Osteoblast (primary cell): Measurements from ENCODE around the gene TMEM209. TPM values are rescaled to one million over a fixed set of nuclear protein-coding genes. Genes with fewer than 3 reads are reported as not detected.

ENCODE experiments used
- DNase-seq: peaks from one replicate; pipeline ENCODE4 v3.0.0; 2011; ENCODE audit warnings: low spot score, mixed read lengths; ENCODE audit not compliant: insufficient read length; ENCODE audit errors: missing footprints
- H2AFZ ChIP-seq: 2 replicates; pipeline ENCODE4 v1.6.0; 2011; ENCODE audit warnings: mild to moderate bottlenecking, low read length
- H3K27ac ChIP-seq: 2 replicates; pipeline ENCODE4 v1.5.1; 2011; ENCODE audit warnings: mild to moderate bottlenecking, low read depth, low read length, moderate library complexity
- H3K27me3 ChIP-seq: 2 replicates; pipeline ENCODE4 v1.6.0; 2012; ENCODE audit warnings: mild to moderate bottlenecking, control low read depth, inconsistent platforms, low read length, moderate library complexity; ENCODE audit not compliant: insufficient read depth
- H3K36me3 ChIP-seq: 2 replicates; pipeline ENCODE4 v1.5.1; 2011; ENCODE audit warnings: mild to moderate bottlenecking, low read length, control low read depth, moderate library complexity; ENCODE audit not compliant: insufficient read depth
- H3K4me1 ChIP-seq: 2 replicates; pipeline ENCODE4 v1.5.1; 2011; ENCODE audit warnings: mild to moderate bottlenecking, low read length, control low read depth, moderate library complexity; ENCODE audit not compliant: insufficient read depth
- H3K4me2 ChIP-seq: 2 replicates; pipeline ENCODE4 v1.6.0; 2011; ENCODE audit warnings: mild to moderate bottlenecking, low read length; ENCODE audit not compliant: insufficient read depth
- H3K4me3 ChIP-seq: fragments of 200-600 bp; sonication (generic); 3 replicates; pipeline ENCODE4 v1.5.1; 2012; ENCODE audit warnings: mild to moderate bottlenecking, low read length, inconsistent platforms; ENCODE audit not compliant: insufficient read depth
- H3K79me2 ChIP-seq: 2 replicates; pipeline ENCODE4 v1.6.0; 2012; ENCODE audit warnings: mild to moderate bottlenecking, low read length, control low read depth, inconsistent platforms; ENCODE audit not compliant: insufficient read depth
- H3K9me3 ChIP-seq: 2 replicates; pipeline ENCODE4 v1.5.1; 2011; ENCODE audit warnings: low read depth, low read length, control low read depth
- H4K20me1 ChIP-seq: 2 replicates; pipeline ENCODE4 v1.6.0; 2012; ENCODE audit warnings: mild to moderate bottlenecking, low read length, control low read depth; ENCODE audit not compliant: insufficient read depth
- total RNA-seq: library from RNA; depleted of rRNA; stranded (reverse); fragments of >200 nt; gene quantifications from 2 replicates; pipeline ENCODE4 v1.2.3, GENCODE V29; 2012
- TF ChIP-seq, protein P1 (sequence below): IDR thresholded peaks from 2 replicates; pipeline ENCODE4 v1.5.1; 2011; ENCODE audit warnings: mild to moderate bottlenecking, low read depth, low read length, moderate library complexity; ENCODE audit errors: extremely low read depth

The TMEM209 gene
- total RNA-seq, 1 donor, result 19.9 TPM

DNA sequence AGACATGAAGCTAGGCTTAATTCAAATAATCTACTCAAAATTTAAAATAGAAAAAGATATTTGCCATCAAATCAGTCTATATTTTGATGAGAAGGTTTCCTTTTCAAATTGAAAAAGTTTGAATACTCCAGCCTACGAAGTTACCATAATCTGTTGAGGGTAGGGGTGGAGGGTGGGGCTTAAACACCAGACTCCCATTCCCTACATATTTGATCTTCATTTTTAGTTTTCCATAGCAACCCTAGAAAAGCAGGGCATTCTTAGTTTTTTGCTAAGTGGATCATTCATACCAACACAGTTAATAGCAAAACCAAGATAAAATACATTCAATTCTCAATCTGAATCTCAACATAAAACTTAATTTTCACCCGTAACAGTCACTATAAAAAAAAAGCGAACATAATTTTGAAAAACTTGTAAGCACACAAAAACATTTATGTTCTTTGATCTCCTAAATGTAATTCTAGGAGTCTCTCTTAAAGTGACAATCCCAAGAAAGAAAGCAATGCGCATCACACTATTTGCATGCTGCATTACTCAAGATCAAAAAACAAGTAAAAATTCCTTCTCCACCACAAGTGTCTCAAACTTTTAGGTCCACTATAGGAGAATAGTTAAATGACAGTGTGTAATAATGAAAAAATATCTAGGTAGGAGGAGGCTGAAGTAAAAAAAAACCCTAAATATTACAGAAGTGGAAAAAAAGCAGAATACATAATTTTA is 30.8 kb downstream of the TMEM209 start:
- no peak overlapping the region for H2AFZ ChIP-seq
- no peaks in the 10 kb centered on the region for H4K20me1 ChIP-seq
- H3K27ac ChIP-seq, result no peak overlapping the region
- H3K79me2 ChIP-seq, result no peaks in the 10 kb centered on the region
- no peak overlapping the region for H3K4me2 ChIP-seq
- no peaks in the 10 kb centered on the region for H3K4me1 ChIP-seq
- no peak overlapping the region for H3K4me3 ChIP-seq
- H3K27me3 ChIP-seq, result no peaks in the 10 kb centered on the region
- TF ChIP-seq, protein P1, sequence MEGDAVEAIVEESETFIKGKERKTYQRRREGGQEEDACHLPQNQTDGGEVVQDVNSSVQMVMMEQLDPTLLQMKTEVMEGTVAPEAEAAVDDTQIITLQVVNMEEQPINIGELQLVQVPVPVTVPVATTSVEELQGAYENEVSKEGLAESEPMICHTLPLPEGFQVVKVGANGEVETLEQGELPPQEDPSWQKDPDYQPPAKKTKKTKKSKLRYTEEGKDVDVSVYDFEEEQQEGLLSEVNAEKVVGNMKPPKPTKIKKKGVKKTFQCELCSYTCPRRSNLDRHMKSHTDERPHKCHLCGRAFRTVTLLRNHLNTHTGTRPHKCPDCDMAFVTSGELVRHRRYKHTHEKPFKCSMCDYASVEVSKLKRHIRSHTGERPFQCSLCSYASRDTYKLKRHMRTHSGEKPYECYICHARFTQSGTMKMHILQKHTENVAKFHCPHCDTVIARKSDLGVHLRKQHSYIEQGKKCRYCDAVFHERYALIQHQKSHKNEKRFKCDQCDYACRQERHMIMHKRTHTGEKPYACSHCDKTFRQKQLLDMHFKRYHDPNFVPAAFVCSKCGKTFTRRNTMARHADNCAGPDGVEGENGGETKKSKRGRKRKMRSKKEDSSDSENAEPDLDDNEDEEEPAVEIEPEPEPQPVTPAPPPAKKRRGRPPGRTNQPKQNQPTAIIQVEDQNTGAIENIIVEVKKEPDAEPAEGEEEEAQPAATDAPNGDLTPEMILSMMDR, result no peak
- no peaks in the 10 kb centered on the region for H3K9me3 ChIP-seq
- no peak for DNase-seq
- peaks cover 30% of the 10 kb centered on the region for H3K36me3 ChIP-seq

DNA sequence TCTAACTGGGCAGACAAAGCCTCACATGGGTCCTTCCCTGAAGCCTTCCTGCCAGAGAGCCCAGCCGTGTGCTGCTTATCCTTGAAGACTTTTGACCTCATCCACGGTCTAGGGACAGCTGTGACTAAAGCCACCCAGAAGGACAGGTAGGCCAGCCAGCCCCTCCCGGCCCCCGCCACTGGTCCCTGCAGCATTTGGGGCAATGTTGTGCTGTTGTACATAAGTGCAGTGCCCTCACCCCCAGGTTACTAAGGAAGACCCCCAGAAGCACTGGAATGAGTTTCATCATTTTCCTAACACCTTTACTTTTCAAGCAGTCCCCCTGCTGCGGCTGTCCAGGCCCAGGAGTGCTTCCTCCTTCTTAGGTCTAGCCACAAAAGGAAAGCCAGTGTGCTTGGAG is 43.0 kb downstream of the TMEM209 start:
- Histone ChIP-seq H2AFZ (no peak overlapping the region), H3K4me1 (no peaks in the 10 kb centered on the region), H3K4me2 (no peak overlapping the region), H4K20me1 (no peaks in the 10 kb centered on the region), H3K36me3 (peaks cover 28% of the 10 kb centered on the region), H3K79me2 (no peaks in the 10 kb centered on the region), H3K4me3 (no peak overlapping the region), H3K27ac (no peak overlapping the region), H3K9me3 (no peaks in the 10 kb centered on the region), H3K27me3 (no peaks in the 10 kb centered on the region)
- TF ChIP-seq, protein P1, result no peak
- peak; percentile 50 for DNase-seq

DNA sequence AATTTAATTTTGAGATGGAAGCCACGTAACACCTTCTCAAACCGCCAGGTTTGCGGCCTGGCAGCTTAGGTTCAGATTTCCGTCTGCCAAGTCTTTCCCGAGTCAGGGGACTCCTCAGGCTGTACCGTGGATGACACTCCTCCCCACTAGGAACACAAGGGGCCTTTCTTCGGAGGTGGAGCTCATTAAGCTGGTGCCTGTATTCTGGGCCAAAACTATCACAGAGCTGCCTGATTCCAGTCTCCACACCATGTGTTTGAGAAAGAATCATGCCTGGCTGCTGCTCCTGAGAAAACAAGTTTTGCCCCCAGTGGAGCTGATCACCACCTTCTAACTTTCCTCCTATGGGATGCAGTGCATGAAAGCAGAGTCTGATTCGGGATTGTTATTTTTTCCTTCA is 44.8 kb downstream of the TMEM209 start:
- peaks cover 3% of the 10 kb centered on the region for H3K9me3 ChIP-seq
- H3K4me3 ChIP-seq, result no peak overlapping the region
- H4K20me1 ChIP-seq, result no peaks in the 10 kb centered on the region
- no peaks in the 10 kb centered on the region for H3K4me1 ChIP-seq
- H3K27ac ChIP-seq, result no peak overlapping the region
- peaks cover 30% of the 10 kb centered on the region for H3K36me3 ChIP-seq
- TF ChIP-seq, protein P1, result no peak
- H3K79me2 ChIP-seq, result no peaks in the 10 kb centered on the region
- no peak overlapping the region for H3K4me2 ChIP-seq
- no peak for DNase-seq
- no peak overlapping the region for H2AFZ ChIP-seq
- H3K27me3 ChIP-seq, result no peaks in the 10 kb centered on the region

DNA sequence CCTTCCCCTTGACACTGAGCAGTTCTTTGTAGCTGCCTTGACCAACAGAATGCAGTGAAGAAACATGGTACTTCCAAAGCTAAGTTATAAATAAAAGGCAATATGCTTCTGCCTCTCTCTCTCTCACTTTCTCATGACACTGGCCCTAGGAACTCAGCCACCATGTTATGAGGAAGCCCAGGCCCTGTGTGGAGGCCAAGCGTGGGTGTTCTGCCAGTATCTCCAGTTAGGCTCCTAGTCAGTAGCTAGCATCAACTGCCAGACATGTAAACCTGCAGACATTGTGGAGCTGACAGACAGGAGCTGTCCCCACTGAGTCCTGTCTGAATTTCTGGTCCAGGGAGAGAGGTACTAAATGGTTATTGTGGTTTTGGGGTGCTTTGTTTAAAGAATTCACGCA is 45.2 kb downstream of the TMEM209 start:
- no peaks in the 10 kb centered on the region for H3K4me1 ChIP-seq

More for the DNA sequence above, 45.2 kb downstream of the TMEM209 start:
- Histone ChIP-seq H3K36me3 (peaks cover 30% of the 10 kb centered on the region), H2AFZ (no peak overlapping the region), H3K27ac (no peak overlapping the region), H3K9me3 (peaks cover 3% of the 10 kb centered on the region), H3K27me3 (no peaks in the 10 kb centered on the region), H3K4me2 (no peak overlapping the region), H4K20me1 (no peaks in the 10 kb centered on the region), H3K79me2 (no peaks in the 10 kb centered on the region), H3K4me3 (no peak overlapping the region)
- peak; percentile 27 for DNase-seq
- TF ChIP-seq, protein P1, result no peak
